Ecto neural progenitor cell (in vitro differentiated cells): ENCODE measurements around the gene KRT82.
"Not testable (repeated sequence)": the region's sequence is repeated elsewhere in the genome, so short reads cannot be mapped to it uniquely, and the experiment has no call there.

Experiments
- DNase-seq: peaks from one replicate; pipeline ENCODE4 v3.0.0-alpha.2; 2018; ENCODE audit warnings: low spot score

Gene KRT82

DNA sequence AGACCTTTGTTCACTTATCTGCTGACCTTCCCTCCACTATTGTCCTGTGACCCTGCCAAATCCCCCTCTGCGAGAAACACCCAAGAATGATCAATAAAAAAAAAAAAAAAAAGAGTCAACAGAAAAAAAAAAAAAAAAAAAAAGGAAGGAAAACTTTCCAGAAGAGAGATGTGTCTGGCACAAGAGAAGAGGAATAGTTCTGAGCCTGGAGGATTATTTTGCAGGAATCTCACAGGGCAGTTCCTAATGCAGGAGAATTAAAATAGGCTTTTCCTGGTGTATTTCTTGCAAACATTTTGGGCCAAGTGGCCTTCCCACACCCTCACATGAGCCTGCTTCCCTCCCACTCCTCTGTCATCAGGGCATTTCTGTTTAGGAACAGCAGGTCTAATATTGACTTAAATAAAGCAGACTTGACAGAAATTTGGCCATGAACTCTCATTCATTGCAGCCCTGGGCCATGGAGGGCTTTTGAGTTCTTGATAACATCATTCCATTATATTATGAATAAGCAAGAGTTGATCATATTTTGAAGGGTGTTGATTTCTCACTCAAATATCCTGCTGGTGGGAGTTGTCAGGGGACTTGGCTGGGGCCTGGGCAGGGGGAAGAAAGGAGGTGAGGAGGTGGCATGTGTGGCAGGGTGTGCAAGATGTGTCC lies 4.6 kb upstream of the KRT82 start:
- DNase-seq, result not testable (repeated sequence)

DNA sequence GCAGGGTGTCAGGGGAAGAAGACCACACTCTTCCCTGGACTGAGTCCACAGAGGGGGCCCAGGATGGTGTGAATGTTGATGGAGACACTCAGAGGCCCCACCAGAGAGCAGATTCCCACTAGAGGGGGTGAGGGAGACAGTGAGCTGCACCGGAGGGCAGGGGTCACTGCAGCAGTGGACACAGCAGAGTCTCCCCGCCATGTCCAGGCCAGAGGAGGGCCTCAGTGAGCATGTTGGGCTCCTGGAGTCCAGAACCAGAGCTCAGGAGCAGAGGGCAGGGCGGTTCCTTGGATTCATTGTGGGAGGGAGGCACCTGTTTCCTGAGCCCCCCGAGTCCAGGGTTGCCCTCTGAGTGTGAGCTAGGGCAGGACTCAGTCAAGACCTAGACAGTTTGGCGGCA lies 1.8 kb upstream of the KRT82 start:
- DNase-seq, result no peak

DNA sequence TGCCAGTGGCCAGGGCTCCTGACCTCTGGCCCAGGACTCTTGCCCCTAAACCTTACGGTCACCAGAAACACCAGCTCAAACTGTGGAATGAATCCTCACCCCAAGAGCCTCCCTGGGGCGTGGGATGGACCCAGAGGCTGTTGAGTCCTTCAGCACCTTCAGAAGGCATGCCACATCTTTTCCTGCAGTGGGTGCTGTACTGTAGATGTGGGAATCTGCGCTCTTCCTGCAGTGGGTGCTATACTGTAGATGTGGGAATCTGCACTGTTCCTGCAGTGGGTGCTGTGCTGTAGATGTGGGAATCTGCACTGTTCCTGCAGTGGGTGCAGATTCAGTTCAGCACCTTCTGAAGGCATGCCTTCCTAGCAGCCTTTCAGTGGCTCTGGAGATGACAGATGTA lies 1.2 kb downstream of the KRT82 start:
- DNase-seq, result no peak

DNA sequence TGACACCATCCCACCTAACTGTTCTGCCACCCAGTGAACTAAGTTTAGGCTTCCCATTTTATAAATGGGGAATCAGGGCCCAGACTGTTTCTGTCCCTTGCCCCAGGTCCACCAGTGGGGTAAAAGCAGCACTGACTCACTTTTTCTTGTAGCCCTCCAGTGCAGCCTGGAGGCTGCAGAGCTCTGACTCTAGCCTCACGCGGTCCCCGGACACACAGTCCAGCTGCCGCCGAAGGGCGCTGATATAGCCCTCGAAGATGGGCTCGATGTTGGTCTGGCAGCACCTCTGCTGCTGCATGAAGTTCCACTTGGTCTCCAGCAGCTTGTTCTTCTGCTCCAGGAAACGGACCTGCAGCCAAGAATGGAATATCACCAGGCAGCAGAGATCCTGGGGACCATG lies 2.6 kb downstream of the KRT82 start:
- no peak for DNase-seq

DNA sequence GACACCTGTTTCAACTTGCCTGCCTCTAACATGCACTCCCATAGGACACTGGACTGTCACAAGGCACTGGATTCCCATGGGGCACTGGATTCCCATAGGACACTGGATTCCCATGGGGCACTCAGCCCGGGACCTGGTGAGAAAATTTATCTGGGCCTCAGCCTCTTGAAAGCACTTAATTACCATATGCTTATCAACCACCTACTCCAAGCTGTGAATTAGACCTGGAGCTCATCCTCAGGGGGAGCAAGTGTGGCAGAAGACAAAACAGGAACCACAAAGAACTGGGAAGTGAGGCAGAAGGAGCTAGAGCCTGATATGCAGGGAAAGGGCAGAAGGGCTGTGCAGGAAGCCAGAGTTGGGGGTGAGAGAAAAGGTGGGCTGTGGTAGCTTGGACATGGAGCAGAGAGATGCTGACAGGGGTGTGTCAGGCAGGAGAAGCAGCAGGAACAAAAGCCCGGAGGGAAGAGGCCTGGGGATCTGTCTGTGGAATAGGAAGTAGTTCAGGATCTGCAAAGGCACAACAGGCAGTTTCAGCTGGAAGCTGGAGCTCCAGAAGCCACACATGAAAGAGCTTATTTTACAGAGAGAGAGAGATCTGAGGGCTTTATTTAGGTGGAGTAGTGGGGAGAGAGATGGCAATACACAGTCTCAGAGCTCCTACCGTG lies 3.1 kb downstream of the KRT82 start:
- DNase-seq, result no peak

DNA sequence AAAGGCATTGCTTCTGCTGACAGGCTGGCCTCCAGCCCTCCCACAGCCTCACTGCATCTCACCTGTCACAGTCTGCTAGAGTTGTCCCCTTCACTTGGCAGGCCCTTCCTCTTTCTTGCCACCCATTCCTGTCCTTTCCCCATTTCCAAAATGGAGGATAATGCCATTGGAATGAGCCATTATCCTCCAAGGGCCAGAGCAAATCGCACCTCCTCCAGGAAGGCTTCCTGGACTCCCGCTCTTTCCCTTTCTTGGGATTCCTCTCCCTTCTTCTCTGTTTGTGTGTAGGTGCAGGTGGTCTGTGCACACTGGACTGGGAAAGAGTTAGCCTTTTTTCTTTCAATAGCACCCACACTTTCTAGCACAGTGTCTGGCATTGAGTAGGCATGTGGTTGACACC lies 3.8 kb downstream of the KRT82 start:
- no peak for DNase-seq

GRCh38 chr12:52401926-52402325 lies 4.2 kb downstream of the KRT82 start:
- no peak for DNase-seq

GRCh38 chr12:52401526-52401925 lies 4.6 kb downstream of the KRT82 start:
- no peak for DNase-seq

- no peak for DNase-seq
Observed at GRCh38 chr12:52400906-52401305, 5.2 kb downstream of the KRT82 start.

- no peak for DNase-seq
Observed at GRCh38 chr12:52399756-52400155, 6.4 kb downstream of the KRT82 start.

DNA sequence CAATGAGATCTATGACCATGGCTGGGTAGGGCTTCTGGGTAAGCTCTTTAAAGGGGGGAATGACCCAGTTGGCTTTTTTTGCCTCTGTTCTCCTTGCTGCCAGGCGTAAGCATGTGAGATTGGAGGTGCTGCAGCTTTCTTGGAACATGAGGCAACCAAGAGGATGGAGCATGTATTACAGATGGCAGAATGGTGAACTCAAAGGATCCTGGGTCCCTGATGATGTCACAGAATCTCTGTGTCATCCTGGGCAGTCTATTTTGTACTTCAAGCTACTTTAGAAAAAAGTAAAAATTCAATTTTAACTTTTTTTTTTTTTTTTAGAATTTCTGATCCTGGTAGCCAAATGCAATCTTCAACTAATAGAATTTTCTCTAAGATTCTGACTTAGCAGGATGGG lies 8.0 kb downstream of the KRT82 start:
- DNase-seq, result no peak

GRCh38 chr12:52396656-52397055 lies 9.5 kb downstream of the KRT82 start:
- no peak for DNase-seq

- DNase-seq, result no peak
Observed at GRCh38 chr12:52395761-52396434, 10.2 kb downstream of the KRT82 start.

GRCh38 chr12:52394836-52395405 lies 11.2 kb downstream of the KRT82 start:
- DNase-seq, result no peak

- no peak for DNase-seq
Observed at GRCh38 chr12:52392465-52393007, 13.6 kb downstream of the KRT82 start.

DNA sequence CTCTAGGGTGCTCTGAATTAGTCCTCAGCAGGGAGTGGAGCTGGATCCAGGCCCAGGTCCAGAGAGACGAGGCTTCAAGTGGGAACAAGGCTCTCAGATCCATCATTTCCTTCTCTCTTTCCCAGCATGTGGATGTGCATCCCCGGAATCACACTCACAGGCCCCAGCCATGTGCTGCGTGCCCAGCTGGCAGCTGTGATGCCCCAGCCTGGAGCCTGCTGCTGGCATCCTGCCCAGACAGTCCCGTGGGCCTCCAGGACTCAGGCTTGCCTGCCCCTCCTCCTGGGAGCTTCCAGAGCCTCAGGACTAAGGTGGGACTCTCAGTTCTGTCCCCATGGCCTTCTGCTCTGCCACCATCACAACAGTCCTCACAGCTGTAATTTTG lies 14.5 kb downstream of the KRT82 start:
- no peak for DNase-seq

DNA sequence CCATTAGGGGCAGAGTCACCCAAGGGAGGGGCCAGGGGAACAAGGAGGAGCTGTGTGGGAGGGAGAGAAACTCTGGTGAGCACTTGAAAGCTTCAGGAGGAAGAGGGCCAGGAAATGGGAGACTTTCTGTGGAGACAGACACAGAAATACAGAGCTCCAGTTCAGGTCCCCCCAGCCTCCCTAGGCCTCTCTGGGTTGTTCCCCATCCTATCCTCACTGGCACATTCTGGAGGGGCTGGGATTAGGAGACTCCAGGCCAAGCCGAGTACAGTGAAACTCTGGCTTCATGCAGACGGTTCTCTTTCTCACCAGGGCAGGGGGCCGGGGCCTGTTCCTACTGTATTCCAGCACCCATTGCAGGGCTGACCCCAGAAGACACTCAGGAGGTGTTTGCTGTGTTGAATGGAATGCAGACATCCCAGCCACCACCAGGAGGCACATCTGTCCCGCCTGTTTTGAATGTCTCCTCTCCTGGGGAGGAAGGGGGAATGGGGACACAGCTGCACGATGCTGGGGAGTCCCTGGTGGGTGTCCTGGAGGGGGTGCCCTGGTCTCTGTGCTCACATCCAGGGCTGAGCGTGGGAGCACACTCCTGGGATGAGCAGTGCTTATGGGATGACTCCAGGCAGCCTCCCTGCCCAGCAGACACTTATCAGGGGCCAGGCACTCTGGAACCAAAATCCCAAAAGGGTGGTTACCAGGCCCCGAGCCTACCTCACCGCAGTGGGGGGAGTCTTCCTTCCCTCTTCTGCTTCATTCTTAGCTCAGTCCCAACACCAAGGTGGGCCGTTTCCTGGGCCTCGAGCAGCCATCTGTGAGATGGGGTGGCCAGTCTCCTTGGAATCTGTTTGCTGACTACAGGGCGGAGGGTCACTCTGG lies 15.2 kb downstream of the KRT82 start:
- DNase-seq, result peak; percentile 70

- no peak for DNase-seq
Observed at GRCh38 chr12:52389313-52390207, 16.6 kb downstream of the KRT82 start.

GRCh38 chr12:52387859-52388258 lies 18.3 kb downstream of the KRT82 start:
- DNase-seq, result no peak

GRCh38 chr12:52385226-52385702 lies 20.9 kb downstream of the KRT82 start, which contains the start of gene KRT84:
Gene KRT84 (minus strand): TSS chr12:52385652. CDS start chr12:52385585, 67 bp downstream.
- no peak for DNase-seq

- DNase-seq, result no peak
Observed at GRCh38 chr12:52383331-52383730, 22.8 kb downstream of the KRT82 start.
